Activated CD4-positive, alpha-beta memory T cell treated with anti-CD3 and anti-CD28 coated beads, Interleukin-2, amount 10 ng/mL, durations not matched to agents 7 days and 5 days (primary cell): ENCODE measurements around the gene DUSP10. TPM values are rescaled to one million over a fixed set of nuclear protein-coding genes. Genes with fewer than 3 reads are reported as not detected.

Experiments used
- CTCF ChIA-PET: fragments of 350-600 bp; sonication (Branson Sonifier 250); formaldehyde crosslinking; loops from one replicate; lab custom pipeline; 2021; ENCODE audit warnings: antibody characterized with exemption, inconsistent platforms; lab: Charles Lee
- POLR2A ChIA-PET: fragments of 350-600 bp; sonication (Branson Sonifier 250); formaldehyde crosslinking; loops from one replicate; lab custom pipeline; 2021; ENCODE audit warnings: antibody characterized with exemption; lab: Charles Lee
- DNase-seq: peaks from one replicate; pipeline ENCODE4 v3.0.0-alpha.2; 2020
- H3K27ac Mint-ChIP-seq: one replicate; pipeline ENCODE4 v1.8.0; 2021; ENCODE audit warnings: mild to moderate bottlenecking, mixed read lengths
- H3K27me3 Mint-ChIP-seq: one replicate; pipeline ENCODE4 v1.8.0; 2021; ENCODE audit warnings: mixed read lengths
- H3K36me3 Mint-ChIP-seq: one replicate; pipeline ENCODE4 v1.8.0; 2021; ENCODE audit warnings: low read depth, mixed read lengths
- H3K4me1 Mint-ChIP-seq: one replicate; pipeline ENCODE4 v1.8.0; 2021; ENCODE audit warnings: mixed read lengths
- H3K4me3 Mint-ChIP-seq: one replicate; pipeline ENCODE4 v1.8.0; 2021; ENCODE audit warnings: mild to moderate bottlenecking, mixed read lengths
- H3K9me3 Mint-ChIP-seq: one replicate; pipeline ENCODE4 v1.8.0; 2021; ENCODE audit warnings: mixed read lengths
- total RNA-seq, 2 experiments: library from RNA; stranded (reverse); gene quantifications; one replicate each; pipeline ENCODE4 v1.2.3, GENCODE V29; 2021

The DUSP10 gene
- total RNA-seq, 2 experiments from 2014 or later, result 18.8 to 20.5 TPM

GRCh38 chr1:221778125-221778524, 36.2 kb upstream of the DUSP10 start:
- H3K4me1 Mint-ChIP-seq, result peaks cover 81% of the 10 kb centered on the region
- no peaks in the 10 kb centered on the region for H3K27me3 Mint-ChIP-seq
- ChIA-PET POLR2A (interaction anchor here (0.7 to 3.9 kb wide), 12 partner anchors 17 to 231 kb away, joined by 3 to 29 read pairs (median 6); partner anchors contain the start of gene DUSP10), CTCF (interaction anchor here (1.2 to 1.7 kb wide), 3 partner anchors 11 to 65 kb away, joined by 3 to 7 read pairs (median 3); partner anchors contain the start of gene DUSP10)
- peak overlapping the region; percentile 91 for H3K27ac Mint-ChIP-seq
- no peaks in the 10 kb centered on the region for H3K9me3 Mint-ChIP-seq
- peak overlapping the region; percentile 28 for H3K4me3 Mint-ChIP-seq
- no peak for DNase-seq
- H3K36me3 Mint-ChIP-seq, result peaks cover 2% of the 10 kb centered on the region

GRCh38 chr1:221777431-221778072, 35.7 kb upstream of the DUSP10 start:
- Mint-ChIP-seq H3K4me3 (peak overlapping the region; percentile 42), H3K27ac (peak overlapping the region; percentile 91), H3K36me3 (peaks cover 2% of the 10 kb centered on the region), H3K27me3 (no peaks in the 10 kb centered on the region), H3K9me3 (no peaks in the 10 kb centered on the region), H3K4me1 (peaks cover 75% of the 10 kb centered on the region)
- ChIA-PET CTCF (interaction anchor here (0.8 to 1.7 kb wide), 5 partner anchors 10 to 65 kb away, joined by 3 to 7 read pairs (median 3); partner anchors contain the start of gene DUSP10), POLR2A (interaction anchor here (0.7 to 3.9 kb wide), 10 partner anchors 17 to 232 kb away, joined by 3 to 29 read pairs (median 6); partner anchors contain the start of gene DUSP10)
- DNase-seq, result peak; percentile 67

DNA sequence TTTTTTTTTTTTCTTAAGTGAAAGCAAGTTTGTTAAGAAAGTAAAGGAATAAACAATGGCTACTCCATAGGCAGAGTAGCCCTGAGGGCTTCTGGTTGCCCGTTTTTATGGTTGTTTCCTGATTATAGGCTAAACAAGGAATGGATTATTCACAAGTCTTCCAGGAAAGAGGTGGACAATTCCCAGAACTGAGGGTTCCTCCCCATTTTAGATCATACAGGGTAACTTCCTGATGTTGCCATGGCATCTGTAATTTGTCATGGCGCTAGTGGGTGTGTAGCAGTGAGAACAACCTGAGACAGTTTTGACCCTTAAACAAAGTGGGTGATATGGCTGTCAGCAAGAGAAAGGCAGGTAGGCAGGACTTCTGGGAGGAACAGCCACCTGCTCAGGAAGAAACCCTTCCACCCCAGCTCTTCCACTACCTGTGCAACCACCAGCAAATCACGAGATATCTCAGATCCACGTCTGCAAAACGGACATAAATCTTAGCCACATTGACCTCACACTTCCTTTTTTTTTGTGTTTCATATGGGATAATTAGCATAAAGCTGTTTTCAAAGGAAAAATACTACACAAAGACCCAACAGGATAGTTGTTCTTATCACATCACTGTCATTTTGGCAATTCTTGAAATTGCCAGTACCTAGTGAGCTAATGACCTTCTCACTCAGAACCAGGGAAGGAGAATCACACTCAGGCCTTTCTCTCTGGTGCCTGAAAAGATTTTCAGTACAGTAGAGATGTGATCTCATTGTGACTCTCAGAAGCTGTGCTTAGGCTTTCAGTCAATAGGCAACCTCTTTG, 34.8 kb upstream of the DUSP10 start:
- H3K27ac Mint-ChIP-seq, result peak overlapping the region; percentile 91
- peaks cover 67% of the 10 kb centered on the region for H3K4me1 Mint-ChIP-seq
- no peaks in the 10 kb centered on the region for H3K27me3 Mint-ChIP-seq
- H3K36me3 Mint-ChIP-seq, result peaks cover 2% of the 10 kb centered on the region
- POLR2A ChIA-PET, result interaction anchor here (0.7 to 3.9 kb wide), 7 partner anchors 21 to 69 kb away, joined by 3 to 29 read pairs (median 6); partner anchors contain the start of gene DUSP10
- CTCF ChIA-PET, result interaction anchor here (0.8 to 1.6 kb wide), 4 partner anchors 10 to 64 kb away, joined by 3 to 4 read pairs (median 3); no protein-coding TSS in a partner anchor
- H3K9me3 Mint-ChIP-seq, result no peaks in the 10 kb centered on the region
- peak; percentile 34 for DNase-seq
- no peak overlapping the region for H3K4me3 Mint-ChIP-seq

DNA sequence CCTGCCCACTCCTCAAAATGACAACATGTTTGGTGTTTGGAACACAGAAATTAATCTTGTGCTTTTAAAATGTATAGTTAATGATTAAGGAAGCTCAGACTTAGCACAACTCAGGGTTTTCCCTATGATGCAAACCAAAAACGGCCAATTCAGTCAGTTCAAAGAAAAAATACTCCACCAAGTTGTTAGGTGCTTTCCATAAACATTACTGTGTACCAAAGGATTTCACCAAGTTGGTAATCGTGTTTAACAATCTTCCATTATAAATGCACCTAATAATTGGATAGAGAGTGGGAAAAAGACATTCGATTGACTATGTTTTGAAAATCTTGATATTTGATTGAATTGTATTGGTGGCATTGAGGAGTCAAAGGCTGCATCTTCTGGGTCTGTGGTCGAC, 33.3 kb upstream of the DUSP10 start:
- no peaks in the 10 kb centered on the region for H3K27me3 Mint-ChIP-seq
- no peaks in the 10 kb centered on the region for H3K9me3 Mint-ChIP-seq
- ChIA-PET CTCF (no interaction called here), POLR2A (interaction anchor here (0.8 to 2.7 kb wide), 3 partner anchors 32 to 62 kb away, joined by 3 to 8 read pairs (median 4); no protein-coding TSS in a partner anchor)
- H3K4me1 Mint-ChIP-seq, result peaks cover 56% of the 10 kb centered on the region
- no peak overlapping the region for H3K27ac Mint-ChIP-seq
- DNase-seq, result no peak
- no peaks in the 10 kb centered on the region for H3K36me3 Mint-ChIP-seq
- no peak overlapping the region for H3K4me3 Mint-ChIP-seq

GRCh38 chr1:221774054-221774842, 32.4 kb upstream of the DUSP10 start:
- Mint-ChIP-seq H3K9me3 (no peaks in the 10 kb centered on the region), H3K36me3 (no peaks in the 10 kb centered on the region), H3K27me3 (no peaks in the 10 kb centered on the region), H3K4me1 (peaks cover 46% of the 10 kb centered on the region), H3K4me3 (no peak overlapping the region), H3K27ac (no peak overlapping the region)
- no peak for DNase-seq
- ChIA-PET POLR2A (interaction anchor here (0.6 to 1.5 kb wide), 2 partner anchors 31 to 32 kb away, joined by 3 to 4 read pairs; partner anchors contain the start of gene DUSP10), CTCF (interaction anchor here (0.8 to 1.3 kb wide), 3 partner anchors 9 to 64 kb away, joined by 3 to 6 read pairs (median 4); partner anchors contain the start of gene DUSP10)

- CTCF ChIA-PET, result interaction anchor here (1.0 to 1.3 kb wide), 2 partner anchors 10 to 32 kb away, joined by 4 to 6 read pairs; partner anchors contain the start of gene DUSP10
- no peak overlapping the region for H3K27ac Mint-ChIP-seq
- H3K4me1 Mint-ChIP-seq, result peaks cover 41% of the 10 kb centered on the region
- no peak overlapping the region for H3K4me3 Mint-ChIP-seq
- no peaks in the 10 kb centered on the region for H3K27me3 Mint-ChIP-seq
- H3K9me3 Mint-ChIP-seq, result no peaks in the 10 kb centered on the region
- H3K36me3 Mint-ChIP-seq, result no peaks in the 10 kb centered on the region
- POLR2A ChIA-PET, result interaction anchor here (1.5 kb wide), 1 partner anchor 30 kb away, joined by 4 read pairs; no protein-coding TSS in a partner anchor
- DNase-seq, result no peak
Measured at GRCh38 chr1:221773383-221773782, 31.5 kb upstream of the DUSP10 start.

GRCh38 chr1:221772117-221772516, 30.2 kb upstream of the DUSP10 start:
- Mint-ChIP-seq H3K27me3 (no peaks in the 10 kb centered on the region), H3K4me3 (no peak overlapping the region), H3K36me3 (no peaks in the 10 kb centered on the region), H3K4me1 (peaks cover 31% of the 10 kb centered on the region), H3K27ac (no peak overlapping the region), H3K9me3 (peaks cover 2% of the 10 kb centered on the region)
- no peak for DNase-seq
- ChIA-PET CTCF (no interaction called here), POLR2A (no interaction called here)

DNA sequence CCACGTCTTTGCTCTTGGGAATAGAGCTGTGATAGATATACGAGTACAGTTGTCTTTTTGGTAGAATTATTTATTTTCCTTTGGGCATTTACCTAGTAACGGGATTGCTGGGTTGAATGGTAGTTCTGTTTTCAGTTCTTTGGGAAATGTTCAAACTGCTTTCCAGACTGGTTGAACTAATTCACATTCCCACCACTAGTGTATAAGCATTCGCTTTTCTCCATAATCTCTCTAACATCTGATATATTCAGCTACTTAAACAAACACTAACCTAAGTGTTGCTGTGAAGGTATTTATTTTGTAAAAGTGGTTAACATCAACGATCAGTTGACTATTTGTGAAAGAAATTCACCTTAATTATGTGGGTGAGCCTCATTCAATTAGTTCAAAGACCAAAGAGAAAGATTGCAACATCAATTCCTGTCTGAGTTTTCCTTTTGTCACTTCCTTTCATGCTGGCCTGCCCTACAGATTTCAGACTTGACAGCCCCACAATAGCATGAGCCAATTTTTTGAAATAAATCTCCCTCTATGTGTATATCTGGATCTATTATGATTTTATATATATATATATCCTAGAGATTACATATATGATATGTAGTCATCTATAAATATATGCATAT, 26.7 kb upstream of the DUSP10 start:
- CTCF ChIA-PET, result no interaction called here
- H3K4me1 Mint-ChIP-seq, result peaks cover 16% of the 10 kb centered on the region
- no peaks in the 10 kb centered on the region for H3K36me3 Mint-ChIP-seq
- no peaks in the 10 kb centered on the region for H3K27me3 Mint-ChIP-seq
- peaks cover 2% of the 10 kb centered on the region for H3K9me3 Mint-ChIP-seq
- DNase-seq, result no peak
- H3K27ac Mint-ChIP-seq, result no peak overlapping the region
- no peak overlapping the region for H3K4me3 Mint-ChIP-seq
- POLR2A ChIA-PET, result interaction anchor here (0.8 to 1.1 kb wide), 2 partner anchors 24 to 27 kb away, joined by 3 read pairs; partner anchors contain the start of gene DUSP10

DNA sequence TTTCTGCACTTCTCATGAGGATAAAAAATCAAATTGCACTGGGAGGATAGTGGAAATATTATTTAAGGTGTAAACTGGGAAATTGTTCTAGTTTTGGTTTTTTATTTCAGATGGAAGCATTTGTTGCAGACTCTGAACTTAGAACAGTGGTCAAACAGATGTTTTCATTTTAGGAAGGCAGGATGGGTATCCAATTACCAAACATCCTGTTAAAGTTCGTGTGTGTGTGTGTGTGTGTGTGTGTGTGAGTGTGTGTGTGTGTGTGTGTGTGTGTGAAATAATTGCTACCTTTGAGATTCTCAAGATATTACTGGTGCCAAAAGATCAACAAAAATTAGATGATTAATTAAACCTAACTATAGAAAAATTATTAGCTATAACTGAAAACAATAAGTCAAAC, 24.3 kb upstream of the DUSP10 start:
- CTCF ChIA-PET, result no interaction called here
- DNase-seq, result no peak

GRCh38 chr1:221765527-221765926, 23.6 kb upstream of the DUSP10 start:
- ChIA-PET POLR2A (no interaction called here), CTCF (no interaction called here)
- no peaks in the 10 kb centered on the region for H3K27me3 Mint-ChIP-seq
- H3K4me1 Mint-ChIP-seq, result peaks cover 22% of the 10 kb centered on the region
- H3K36me3 Mint-ChIP-seq, result no peaks in the 10 kb centered on the region
- no peak for DNase-seq
- H3K4me3 Mint-ChIP-seq, result no peak overlapping the region
- H3K27ac Mint-ChIP-seq, result no peak overlapping the region
- H3K9me3 Mint-ChIP-seq, result peaks cover 2% of the 10 kb centered on the region

More for the DNA sequence above, 24.3 kb upstream of the DUSP10 start:
- H3K27me3 Mint-ChIP-seq, result no peaks in the 10 kb centered on the region
- no peaks in the 10 kb centered on the region for H3K36me3 Mint-ChIP-seq
- H3K4me3 Mint-ChIP-seq, result no peak overlapping the region
- peaks cover 17% of the 10 kb centered on the region for H3K4me1 Mint-ChIP-seq
- POLR2A ChIA-PET, result interaction anchor here (0.9 kb wide), 1 partner anchor 23 kb away, joined by 4 read pairs; no protein-coding TSS in a partner anchor
- H3K9me3 Mint-ChIP-seq, result peaks cover 2% of the 10 kb centered on the region
- H3K27ac Mint-ChIP-seq, result no peak overlapping the region

DNA sequence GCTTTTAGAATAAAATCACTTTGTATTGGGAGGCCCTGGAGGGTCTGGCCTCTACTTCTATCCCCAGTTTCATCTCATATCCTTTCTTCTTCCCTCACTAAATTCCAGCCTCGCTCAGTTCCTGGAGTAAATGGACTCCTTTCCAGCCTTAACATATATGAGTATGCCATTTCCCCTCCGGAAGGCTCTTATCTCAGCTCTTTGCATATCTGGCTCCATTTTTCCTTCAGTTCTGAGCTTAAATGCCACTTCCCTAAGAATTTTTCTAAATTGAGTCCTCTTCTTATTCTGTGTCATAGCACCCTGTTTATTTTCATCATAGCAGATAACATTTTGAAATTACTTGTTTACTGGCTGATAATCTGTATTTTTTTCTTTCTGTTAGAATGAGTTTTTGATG, 20.2 kb upstream of the DUSP10 start:
- CTCF ChIA-PET, result interaction anchor here (0.9 kb wide), 1 partner anchor 19 kb away, joined by 3 read pairs; no protein-coding TSS in a partner anchor
- no peak for DNase-seq
- H3K27ac Mint-ChIP-seq, result no peak overlapping the region
- no peak overlapping the region for H3K4me3 Mint-ChIP-seq
- no peaks in the 10 kb centered on the region for H3K36me3 Mint-ChIP-seq
- peaks cover 43% of the 10 kb centered on the region for H3K4me1 Mint-ChIP-seq
- H3K9me3 Mint-ChIP-seq, result no peaks in the 10 kb centered on the region
- no peaks in the 10 kb centered on the region for H3K27me3 Mint-ChIP-seq
- POLR2A ChIA-PET, result interaction anchor here (0.5 kb wide), 1 partner anchor 68 kb away, joined by 3 read pairs; no protein-coding TSS in a partner anchor
